ENCODE measurements around the gene EYS. TPM values are rescaled to one million over a fixed set of nuclear protein-coding genes. Genes with fewer than 3 reads are reported as not detected.

Gene EYS
- total RNA-seq, 1 experiment from 2014 or later = not detected

- Mint-ChIP-seq H3K9me3 (ENCODE audit: unreplicated experiment) (no peaks in the 10 kb centered on the region), H3K4me1 (ENCODE audit: low read depth, unreplicated experiment) (no peaks in the 10 kb centered on the region), H3K27ac (ENCODE audit: unreplicated experiment) (no peak overlapping the region), H3K4me3 (ENCODE audit: unreplicated experiment) (no peak overlapping the region), H3K27me3 (ENCODE audit: insufficient read depth, unreplicated experiment) (no peaks in the 10 kb centered on the region), H3K36me3 (ENCODE audit: insufficient read depth, unreplicated experiment) (no peaks in the 10 kb centered on the region)
- Histone ChIP-seq H3K36me3 (ENCODE audit: control insufficient read depth, insufficient read depth, low read length) (no peaks in the 10 kb centered on the region), H3K4me1 (no peaks in the 10 kb centered on the region), H3K4me3 (ENCODE audit: low read depth, low read length) (no peak overlapping the region), H3K27me3 (replicated peaks; ENCODE audit: control insufficient read depth, insufficient read depth, low read length) (no peaks in the 10 kb centered on the region), H3K9me3 (no peaks in the 10 kb centered on the region)
- no peak for DNase-seq
- BruUV-seq (replicated peaks) = no TSS peak
- no peak for TF ChIP-seq CTCF (IDR thresholded peaks at IDR 0.05; ENCODE audit: insufficient read depth in 1 of 2, low read depth in 1 of 2, low read length in 1 of 2, severe bottlenecking in 1 of 2, unreplicated experiment in 1 of 2)
- ChIA-PET CTCF (no interaction called here), POLR2A (no interaction called here)
- intact Hi-C loops (cut with micrococcal nuclease; ENCODE audit: unreplicated experiment) = no loop called here
Observed at GRCh38 chr6:64439274-64439673, 1267.8 kb downstream of the EYS start.

GRCh38 chr6:64437996-64438395 lies 1269.0 kb downstream of the EYS start:
- DNase-seq = no peak
- CTCF ChIA-PET = no interaction called here
- no TSS peak for BruUV-seq (replicated peaks)
- Mint-ChIP-seq H3K4me1 (ENCODE audit: low read depth, unreplicated experiment) (no peaks in the 10 kb centered on the region), H3K9me3 (ENCODE audit: unreplicated experiment) (no peaks in the 10 kb centered on the region), H3K27ac (ENCODE audit: unreplicated experiment) (no peak overlapping the region), H3K36me3 (ENCODE audit: insufficient read depth, unreplicated experiment) (no peaks in the 10 kb centered on the region), H3K27me3 (ENCODE audit: insufficient read depth, unreplicated experiment) (no peaks in the 10 kb centered on the region), H3K4me3 (ENCODE audit: unreplicated experiment) (no peak overlapping the region)
- Histone ChIP-seq H3K27me3 (replicated peaks; ENCODE audit: control insufficient read depth, insufficient read depth, low read length) (no peaks in the 10 kb centered on the region), H3K36me3 (ENCODE audit: control insufficient read depth, insufficient read depth, low read length) (no peaks in the 10 kb centered on the region), H3K4me3 (ENCODE audit: low read depth, low read length) (no peak overlapping the region), H3K9me3 (no peaks in the 10 kb centered on the region), H3K4me1 (no peaks in the 10 kb centered on the region)
- intact Hi-C loops (cut with micrococcal nuclease; ENCODE audit: unreplicated experiment) = no loop called here
- TF ChIP-seq CTCF (IDR thresholded peaks at IDR 0.05; ENCODE audit: insufficient read depth in 1 of 2, low read depth in 1 of 2, low read length in 1 of 2, severe bottlenecking in 1 of 2, unreplicated experiment in 1 of 2) = no peak
- POLR2A ChIA-PET = no interaction called here

- no peak for DNase-seq
- Mint-ChIP-seq H3K27ac (ENCODE audit: unreplicated experiment) (no peak overlapping the region), H3K4me3 (ENCODE audit: unreplicated experiment) (no peak overlapping the region), H3K36me3 (ENCODE audit: insufficient read depth, unreplicated experiment) (no peaks in the 10 kb centered on the region), H3K9me3 (ENCODE audit: unreplicated experiment) (no peaks in the 10 kb centered on the region), H3K4me1 (ENCODE audit: low read depth, unreplicated experiment) (no peaks in the 10 kb centered on the region), H3K27me3 (ENCODE audit: insufficient read depth, unreplicated experiment) (peaks cover 2% of the 10 kb centered on the region)
- no peak overlapping the region for H3K4me3 ChIP-seq (ENCODE audit: low read depth, low read length)
- intact Hi-C loops (cut with micrococcal nuclease; ENCODE audit: unreplicated experiment) = no loop called here
- H3K27me3 ChIP-seq (replicated peaks; ENCODE audit: control insufficient read depth, insufficient read depth, low read length) = no peaks in the 10 kb centered on the region
- CTCF ChIA-PET = no interaction called here
- no TSS peak for BruUV-seq (replicated peaks)
- H3K4me1 ChIP-seq = no peaks in the 10 kb centered on the region
- H3K36me3 ChIP-seq (ENCODE audit: control insufficient read depth, insufficient read depth, low read length) = no peaks in the 10 kb centered on the region
- H3K9me3 ChIP-seq = no peaks in the 10 kb centered on the region
- TF ChIP-seq CTCF (IDR thresholded peaks at IDR 0.05; ENCODE audit: insufficient read depth in 1 of 2, low read depth in 1 of 2, low read length in 1 of 2, severe bottlenecking in 1 of 2, unreplicated experiment in 1 of 2) = no peak
- POLR2A ChIA-PET = no interaction called here
Observed at GRCh38 chr6:64429926-64430325, 1277.1 kb downstream of the EYS start.

Data from Caco-2 (cell line).